Omental fat pad (tissue), 4 donors: Measurements from ENCODE around the gene KIR2DL3. TPM values are rescaled to one million over a fixed set of nuclear protein-coding genes. Genes with fewer than 3 reads are reported as not detected.
A peak's percentile ranks its signal among the peaks of the same experiment; 100 is the strongest.
"Not testable (repeated sequence)": the region's sequence is repeated elsewhere in the genome, so short reads cannot be mapped to it uniquely, and the experiment has no call there.

Experiments used
- ATAC-seq: fragments of 150-250 bp; one replicate; pipeline ENCODE4 v1.9.1; 2016; ENCODE audit warnings: mild to moderate bottlenecking, moderate library complexity; ENCODE audit not compliant: low FRiP score
- DNase-seq: peaks from one replicate; pipeline ENCODE4 v3.0.0-alpha.2; 2019; ENCODE audit warnings: low spot score
- total RNA-seq, 4 donors: library from RNA; depleted of rRNA; stranded (reverse); fragments of >200 nt; gene quantifications; one replicate each; pipeline ENCODE4 v1.1.0, GENCODE V29; 2016
- TF ChIP-seq, protein P1 (sequence below), 3 donors: fragments of 450-650 bp; IDR thresholded peaks; one replicate each; pipeline ENCODE4 v1.5.1; 2016 to 2017; ENCODE audit warnings: antibody characterized with exemption in 3 of 3, mild to moderate bottlenecking in 3 of 3, moderate library complexity in 2 of 3

The KIR2DL3 gene
- not detected for total RNA-seq

DNA sequence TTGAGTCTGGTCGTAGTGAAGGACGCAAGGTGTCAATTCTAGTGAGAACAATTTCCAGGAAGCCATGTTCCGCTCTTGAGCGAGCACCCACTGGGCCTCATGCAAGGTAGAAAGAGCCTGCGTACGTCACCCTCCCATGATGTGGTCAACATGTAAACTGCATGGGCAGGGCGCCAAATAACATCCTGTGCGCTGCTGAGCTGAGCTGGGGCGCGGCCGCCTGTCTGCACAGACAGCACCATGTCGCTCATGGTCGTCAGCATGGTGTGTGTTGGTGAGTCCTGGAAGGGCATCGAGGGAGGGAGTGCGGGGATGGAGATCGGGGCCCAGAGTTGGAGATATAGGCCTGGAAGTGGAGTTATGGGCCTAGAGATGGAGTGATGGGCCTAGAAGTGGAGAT lies at the start of gene KIR2DL3:
KIR2DL3 (plus strand) TSS at position 208 of the 400 bp plus-strand sequence; CDS start at position 241, 33 bp downstream.
- not testable (repeated sequence) for DNase-seq, ATAC-seq

DNA sequence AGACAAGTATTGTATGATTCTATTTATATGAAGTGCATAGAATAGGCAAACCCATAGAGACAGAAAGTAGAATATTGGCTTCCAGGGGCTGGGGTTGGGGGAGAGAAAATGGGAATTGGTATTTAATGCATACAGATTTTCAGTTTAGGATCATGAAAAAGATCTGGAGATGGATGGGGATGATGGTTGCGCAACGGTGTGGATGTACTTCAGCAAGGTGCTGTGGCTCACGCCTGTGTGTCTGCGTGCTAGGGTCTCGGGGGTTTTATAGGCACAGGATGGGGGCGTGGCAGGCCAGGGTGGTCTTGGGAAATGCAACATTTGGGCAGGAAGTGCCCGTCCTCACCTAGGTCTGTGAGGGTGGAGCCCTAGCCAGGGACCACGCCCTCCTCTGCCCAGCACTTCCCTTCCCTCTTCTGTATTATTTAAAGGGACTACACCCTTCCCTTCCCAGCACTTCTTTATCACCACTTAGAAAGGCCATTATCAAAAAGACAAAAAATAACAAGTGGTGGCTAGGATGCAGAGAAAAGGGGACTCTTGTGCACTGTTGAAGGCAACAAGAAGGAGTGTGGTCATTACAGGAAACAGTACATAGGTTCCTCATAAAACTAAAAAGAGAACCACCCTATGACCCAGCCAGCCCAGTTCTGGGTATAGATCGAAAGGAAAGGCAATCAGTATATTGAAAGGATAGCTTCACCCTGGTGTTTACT lies 46.6 kb upstream of the KIR2DL3 start:
- ATAC-seq (no peak), DNase-seq (no peak)
- TF ChIP-seq, protein P1, sequence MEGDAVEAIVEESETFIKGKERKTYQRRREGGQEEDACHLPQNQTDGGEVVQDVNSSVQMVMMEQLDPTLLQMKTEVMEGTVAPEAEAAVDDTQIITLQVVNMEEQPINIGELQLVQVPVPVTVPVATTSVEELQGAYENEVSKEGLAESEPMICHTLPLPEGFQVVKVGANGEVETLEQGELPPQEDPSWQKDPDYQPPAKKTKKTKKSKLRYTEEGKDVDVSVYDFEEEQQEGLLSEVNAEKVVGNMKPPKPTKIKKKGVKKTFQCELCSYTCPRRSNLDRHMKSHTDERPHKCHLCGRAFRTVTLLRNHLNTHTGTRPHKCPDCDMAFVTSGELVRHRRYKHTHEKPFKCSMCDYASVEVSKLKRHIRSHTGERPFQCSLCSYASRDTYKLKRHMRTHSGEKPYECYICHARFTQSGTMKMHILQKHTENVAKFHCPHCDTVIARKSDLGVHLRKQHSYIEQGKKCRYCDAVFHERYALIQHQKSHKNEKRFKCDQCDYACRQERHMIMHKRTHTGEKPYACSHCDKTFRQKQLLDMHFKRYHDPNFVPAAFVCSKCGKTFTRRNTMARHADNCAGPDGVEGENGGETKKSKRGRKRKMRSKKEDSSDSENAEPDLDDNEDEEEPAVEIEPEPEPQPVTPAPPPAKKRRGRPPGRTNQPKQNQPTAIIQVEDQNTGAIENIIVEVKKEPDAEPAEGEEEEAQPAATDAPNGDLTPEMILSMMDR (IDR thresholded peaks at IDR 0.05), result no peak

GRCh38 chr19:54692298-54692615 lies 46.1 kb upstream of the KIR2DL3 start:
- DNase-seq (no peak), ATAC-seq (no peak)
- TF ChIP-seq, protein P1 (IDR thresholded peaks at IDR 0.05), result no peak

GRCh38 chr19:54694648-54695047 lies 43.7 kb upstream of the KIR2DL3 start:
- no peak for ATAC-seq
- TF ChIP-seq, protein P1 (IDR thresholded peaks at IDR 0.05), result no peak
- DNase-seq, result no peak

DNA sequence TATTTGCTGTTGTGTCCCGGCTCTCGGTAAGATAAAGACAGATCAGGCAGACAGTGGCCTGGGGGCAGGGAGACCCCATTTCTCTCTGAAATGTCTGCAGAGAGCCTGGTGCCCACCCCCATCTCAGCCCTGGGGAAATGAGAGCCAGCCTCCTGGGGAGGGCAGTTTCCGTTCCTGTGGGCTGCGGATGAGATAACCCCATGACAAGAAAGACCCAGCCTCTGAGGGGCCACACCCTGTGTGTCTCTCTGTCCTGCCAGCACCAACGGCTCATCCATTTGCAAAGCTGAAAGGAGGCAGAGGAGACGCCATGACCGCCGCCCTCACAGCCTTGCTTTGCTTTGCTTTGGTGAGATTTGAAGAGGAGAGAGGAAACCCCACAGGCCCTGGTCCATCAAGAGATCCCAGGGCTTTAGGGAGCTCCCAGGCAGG lies 42.2 kb upstream of the KIR2DL3 start:
- TF ChIP-seq, protein P1 (IDR thresholded peaks at IDR 0.05), result no peak
- DNase-seq, result no peak
- peak; percentile 36 for ATAC-seq

DNA sequence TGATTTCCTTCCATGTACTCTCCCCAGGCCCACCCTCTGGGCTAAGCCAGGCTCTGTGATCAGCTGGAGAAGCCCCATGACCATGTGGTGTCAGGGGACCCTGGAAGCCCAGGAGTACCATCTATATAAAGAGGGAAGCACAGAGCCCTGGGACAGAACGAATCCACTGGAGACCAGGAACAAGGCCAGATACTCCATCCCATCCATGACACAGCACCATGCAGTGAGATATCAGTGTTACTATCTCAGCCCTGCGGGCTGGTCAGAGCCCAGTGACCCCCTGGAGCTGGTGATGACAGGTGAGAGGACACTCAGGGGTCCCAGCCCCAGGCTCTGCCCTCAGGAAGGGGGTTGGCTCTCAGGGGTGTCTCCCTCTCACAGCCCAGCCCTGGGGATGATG lies 41.5 kb upstream of the KIR2DL3 start:
- ATAC-seq (no peak), DNase-seq (no peak)
- TF ChIP-seq, protein P1 (IDR thresholded peaks at IDR 0.05), result no peak

DNA sequence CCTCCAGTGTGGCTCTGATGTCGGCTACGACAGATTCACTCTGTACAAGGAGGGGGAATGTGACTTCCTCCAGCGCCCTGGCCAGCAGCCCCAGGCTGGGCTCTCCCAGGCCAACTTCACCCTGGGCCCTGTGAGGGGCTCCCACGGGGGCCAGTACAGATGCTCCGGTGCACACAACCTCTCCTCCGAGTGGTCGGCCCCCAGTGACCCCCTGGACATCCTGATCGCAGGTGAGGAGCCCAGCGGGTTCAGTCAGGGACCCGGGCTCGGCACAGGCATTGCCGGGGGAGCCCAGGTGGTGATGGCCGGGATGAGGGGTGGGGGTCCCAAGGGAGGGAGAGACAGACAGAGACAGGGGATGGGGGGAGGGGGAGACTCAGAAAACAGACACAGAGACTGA lies 40.6 kb upstream of the KIR2DL3 start:
- ATAC-seq, result not testable (repeated sequence)

DNA sequence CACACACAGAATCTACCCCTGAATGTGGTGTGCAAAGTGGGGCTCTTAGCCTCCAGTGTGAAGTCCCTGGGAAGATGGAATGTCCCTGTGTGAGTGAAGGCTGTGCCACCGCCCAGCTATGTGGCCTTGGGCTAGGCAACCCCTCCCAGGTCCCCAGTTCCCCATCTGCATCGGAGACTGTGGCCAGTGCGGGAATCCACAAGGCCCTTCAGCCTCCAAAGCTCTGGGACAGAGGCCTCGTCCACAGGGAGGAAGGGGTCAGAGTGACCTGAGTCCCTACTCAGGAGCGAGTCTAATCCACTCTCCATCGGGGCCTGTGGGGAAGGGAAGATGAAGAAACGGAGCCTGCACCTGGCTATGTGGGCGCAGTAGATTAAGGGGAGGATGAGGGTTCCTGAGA lies 33.4 kb upstream of the KIR2DL3 start:
- no peak for ATAC-seq
- no peak for DNase-seq
- TF ChIP-seq, protein P1 (IDR thresholded peaks at IDR 0.05), result no peak

More for the DNA sequence above, 40.6 kb upstream of the KIR2DL3 start:
- not testable (repeated sequence) for DNase-seq
